Measurements from ENCODE around the gene CADPS. TPM values are rescaled to one million over a fixed set of nuclear protein-coding genes. Genes with fewer than 3 reads are reported as not detected.

CADPS gene
- total RNA-seq, 1 experiment from 2014 or later, result not detected

- Histone ChIP-seq H3K4me2 (no peak overlapping the region), H3K4me1 (replicated peaks; ENCODE audit: insufficient read depth) (no peaks in the 10 kb centered on the region), H3F3A (ENCODE audit: insufficient read depth, low read depth) (no peaks in the 10 kb centered on the region), H3K9me3 (ENCODE audit: insufficient read depth, low read depth) (no peaks in the 10 kb centered on the region), H4K20me1 (ENCODE audit: insufficient read depth) (no peaks in the 10 kb centered on the region), H3K4me3 (no peak overlapping the region), H3K27ac (no peak overlapping the region), H3K79me2 (ENCODE audit: low read depth) (no peaks in the 10 kb centered on the region), H3K27me3 (ENCODE audit: insufficient read depth, low read depth) (peaks cover 34% of the 10 kb centered on the region), H3K36me3 (ENCODE audit: low read depth) (no peaks in the 10 kb centered on the region), H2AFZ (no peak overlapping the region), H3K9me2 (ENCODE audit: insufficient read depth) (no peaks in the 10 kb centered on the region)
- CTCF ChIA-PET, result no interaction called here
- POLR2A ChIA-PET (ENCODE audit: unreplicated experiment), result no interaction called here
- intact Hi-C loops (cut with micrococcal nuclease; ENCODE audit: unreplicated experiment), result no loop called here
- TF ChIP-seq CTCF (conservative IDR thresholded peaks at IDR 0.05) (no peak), EZH2 (IDR thresholded peaks at IDR 0.05; ENCODE audit: low read depth) (no peak)
- no peak for DNase-seq
- BruUV-seq (replicated peaks), result no TSS peak
Observed at GRCh38 chr3:62376454-62376720, 498.8 kb downstream of the CADPS start.

- no peaks in the 10 kb centered on the region for H4K20me1 ChIP-seq (ENCODE audit: insufficient read depth)
- no peaks in the 10 kb centered on the region for H3K9me3 ChIP-seq (ENCODE audit: insufficient read depth, low read depth)
- no peak overlapping the region for H3K27ac ChIP-seq
- H3K9me2 ChIP-seq (ENCODE audit: insufficient read depth), result no peaks in the 10 kb centered on the region
- no peak overlapping the region for H3K4me2 ChIP-seq
- CTCF ChIA-PET, result no interaction called here
- POLR2A ChIA-PET (ENCODE audit: unreplicated experiment), result no interaction called here
- no peaks in the 10 kb centered on the region for H3K36me3 ChIP-seq (ENCODE audit: low read depth)
- H3K4me1 ChIP-seq (replicated peaks; ENCODE audit: insufficient read depth), result no peaks in the 10 kb centered on the region
- H3K27me3 ChIP-seq (ENCODE audit: insufficient read depth, low read depth), result peaks cover 29% of the 10 kb centered on the region
- TF ChIP-seq EZH2 (IDR thresholded peaks at IDR 0.05; ENCODE audit: low read depth) (no peak), CTCF (conservative IDR thresholded peaks at IDR 0.05) (no peak)
- intact Hi-C loops (cut with micrococcal nuclease; ENCODE audit: unreplicated experiment), result no loop called here
- BruUV-seq (replicated peaks), result no TSS peak
- no peak for DNase-seq
- H3F3A ChIP-seq (ENCODE audit: insufficient read depth, low read depth), result no peaks in the 10 kb centered on the region
- H3K79me2 ChIP-seq (ENCODE audit: low read depth), result no peaks in the 10 kb centered on the region
- no peak overlapping the region for H2AFZ ChIP-seq
- H3K4me3 ChIP-seq, result no peak overlapping the region
Observed at GRCh38 chr3:62375655-62376453, 499.4 kb downstream of the CADPS start.

- H3K4me2 ChIP-seq, result no peak overlapping the region
- intact Hi-C loops (cut with micrococcal nuclease; ENCODE audit: unreplicated experiment), result no loop called here
- H3K79me2 ChIP-seq (ENCODE audit: low read depth), result no peaks in the 10 kb centered on the region
- no peak for TF ChIP-seq EZH2 (IDR thresholded peaks at IDR 0.05; ENCODE audit: low read depth)
- no peak for TF ChIP-seq CTCF (conservative IDR thresholded peaks at IDR 0.05)
- no peaks in the 10 kb centered on the region for H3K4me1 ChIP-seq (replicated peaks; ENCODE audit: insufficient read depth)
- ChIA-PET POLR2A (ENCODE audit: unreplicated experiment) (no interaction called here), CTCF (no interaction called here)
- H3K9me2 ChIP-seq (ENCODE audit: insufficient read depth), result no peaks in the 10 kb centered on the region
- H3K36me3 ChIP-seq (ENCODE audit: low read depth), result no peaks in the 10 kb centered on the region
- H2AFZ ChIP-seq, result no peak overlapping the region
- H3F3A ChIP-seq (ENCODE audit: insufficient read depth, low read depth), result no peaks in the 10 kb centered on the region
- no peak overlapping the region for H3K27ac ChIP-seq
- no peak overlapping the region for H3K4me3 ChIP-seq
- H3K9me3 ChIP-seq (ENCODE audit: insufficient read depth, low read depth), result no peaks in the 10 kb centered on the region
- peaks cover 21% of the 10 kb centered on the region; the same call in 1 of the 2 replicates for H3K27me3 ChIP-seq (ENCODE audit: insufficient read depth, low read depth)
- H4K20me1 ChIP-seq (ENCODE audit: insufficient read depth), result no peaks in the 10 kb centered on the region
- no peak for DNase-seq
- BruUV-seq (replicated peaks), result no TSS peak
Observed at GRCh38 chr3:62374341-62375218, 500.6 kb downstream of the CADPS start.

All from PC-9 (cell line).